ENCODE measurements around the gene RNF20.

DNA sequence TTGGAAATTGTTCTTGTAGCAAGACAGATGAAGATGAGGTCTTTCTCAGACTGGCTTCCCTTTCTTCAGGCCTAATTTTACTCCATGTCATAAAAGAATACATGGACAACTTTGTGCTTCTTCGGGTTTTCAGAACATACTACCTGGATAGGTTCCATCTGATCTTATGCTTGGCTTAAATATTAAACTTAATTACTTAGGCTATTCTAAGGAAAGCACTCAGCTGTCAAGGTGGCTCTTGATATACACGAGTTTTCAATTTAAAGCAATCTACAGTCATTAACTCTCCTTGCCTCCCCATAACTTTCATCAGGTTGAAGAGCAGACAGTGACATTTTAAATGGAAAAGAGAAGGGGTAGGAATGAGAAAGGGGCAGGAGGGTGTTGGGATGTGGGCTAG, 70.6 kb downstream of the RNF20 start:
- no peak for TF ChIP-seq POLR2A (IDR thresholded peaks at IDR 0.05; ENCODE audit: low read length)
- TF ChIP-seq GATA1 (IDR thresholded peaks at IDR 0.05; ENCODE audit: low read depth, low read length), result no peak

Measured in erythroblast (primary cell).